GM19193 (cell line): ENCODE data around the gene LEPR.

Experiments used
- POLR2A ChIP-seq: IDR thresholded peaks from 4 replicates; pipeline ENCODE4 v1.6.1; 2011; ENCODE audit not compliant: insufficient read depth, insufficient read length; ENCODE audit errors: extremely low read depth

LEPR gene

GRCh38 chr1:65401612-65402011 is 18.9 kb upstream of the LEPR start:
- no peak for TF ChIP-seq POLR2A

- no peak for TF ChIP-seq POLR2A
These were observed 15.5 kb upstream of the LEPR start for GRCh38 chr1:65404941-65405340.

- no peak for TF ChIP-seq POLR2A
These were observed 12.6 kb upstream of the LEPR start for GRCh38 chr1:65407877-65408276.

- no peak for TF ChIP-seq POLR2A
These were observed 11.2 kb upstream of the LEPR start for GRCh38 chr1:65409314-65409713.

- TF ChIP-seq POLR2A: no peak
These were observed 10.6 kb upstream of the LEPR start for GRCh38 chr1:65409816-65410326.

- no peak for TF ChIP-seq POLR2A
These were observed 8.0 kb upstream of the LEPR start for GRCh38 chr1:65412256-65412983.

GRCh38 chr1:65412984-65413375 is 7.5 kb upstream of the LEPR start:
- TF ChIP-seq POLR2A: no peak

- no peak for TF ChIP-seq POLR2A
These were observed 5.9 kb upstream of the LEPR start for GRCh38 chr1:65414538-65414937.

- TF ChIP-seq POLR2A: no peak
These were observed 3.7 kb upstream of the LEPR start for GRCh38 chr1:65416767-65417166.

- TF ChIP-seq POLR2A: no peak
These were observed 2.7 kb upstream of the LEPR start for GRCh38 chr1:65417729-65418128.

GRCh38 chr1:65418522-65419185 is 1.8 kb upstream of the LEPR start:
- TF ChIP-seq POLR2A: no peak

- peak; percentile 45 for TF ChIP-seq POLR2A
These were observed 533 bp upstream of the LEPR start for GRCh38 chr1:65419681-65420589.

GRCh38 chr1:65421351-65422025 is 1.0 kb downstream of the LEPR start:
- TF ChIP-seq POLR2A: no peak
